ENCODE results near the gene MATK. TPM values are rescaled to one million over a fixed set of nuclear protein-coding genes. Genes with fewer than 3 reads are reported as not detected.
"Not testable (repeated sequence)": the region's sequence is repeated elsewhere in the genome, so short reads cannot be mapped to it uniquely, and the experiment has no call there.

MATK gene
- total RNA-seq, 4 donors from 2014 or later = 0.74 to 29.3 (median 3.3) TPM

DNA sequence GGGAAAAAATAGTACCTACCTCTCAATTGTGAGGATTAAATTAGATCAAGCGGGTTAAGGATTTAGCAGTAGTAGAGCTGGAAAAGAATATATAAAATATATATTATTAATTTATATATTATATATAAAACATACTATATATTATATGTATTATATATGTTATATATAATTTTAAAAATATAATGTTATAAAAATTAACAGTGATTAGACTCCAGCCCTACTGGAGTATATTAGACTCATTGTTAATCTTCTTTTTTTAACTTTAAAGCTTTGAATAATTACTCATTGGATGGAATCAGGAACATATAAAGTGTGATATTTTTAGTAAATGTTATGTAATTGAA lies 24.1 kb downstream of the MATK start:
- ATAC-seq (ENCODE audit: low FRiP score) (no peak), DNase-seq (ENCODE audit: low spot score) (no peak)
- TF ChIP-seq, protein P1, sequence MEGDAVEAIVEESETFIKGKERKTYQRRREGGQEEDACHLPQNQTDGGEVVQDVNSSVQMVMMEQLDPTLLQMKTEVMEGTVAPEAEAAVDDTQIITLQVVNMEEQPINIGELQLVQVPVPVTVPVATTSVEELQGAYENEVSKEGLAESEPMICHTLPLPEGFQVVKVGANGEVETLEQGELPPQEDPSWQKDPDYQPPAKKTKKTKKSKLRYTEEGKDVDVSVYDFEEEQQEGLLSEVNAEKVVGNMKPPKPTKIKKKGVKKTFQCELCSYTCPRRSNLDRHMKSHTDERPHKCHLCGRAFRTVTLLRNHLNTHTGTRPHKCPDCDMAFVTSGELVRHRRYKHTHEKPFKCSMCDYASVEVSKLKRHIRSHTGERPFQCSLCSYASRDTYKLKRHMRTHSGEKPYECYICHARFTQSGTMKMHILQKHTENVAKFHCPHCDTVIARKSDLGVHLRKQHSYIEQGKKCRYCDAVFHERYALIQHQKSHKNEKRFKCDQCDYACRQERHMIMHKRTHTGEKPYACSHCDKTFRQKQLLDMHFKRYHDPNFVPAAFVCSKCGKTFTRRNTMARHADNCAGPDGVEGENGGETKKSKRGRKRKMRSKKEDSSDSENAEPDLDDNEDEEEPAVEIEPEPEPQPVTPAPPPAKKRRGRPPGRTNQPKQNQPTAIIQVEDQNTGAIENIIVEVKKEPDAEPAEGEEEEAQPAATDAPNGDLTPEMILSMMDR (IDR thresholded peaks at IDR 0.05) = no peak

GRCh38 chr19:3761382-3762129 lies 24.6 kb downstream of the MATK start, which contains the start of gene APBA3:
Gene APBA3 (minus strand): TSS chr19:3761692. CDS start chr19:3760264, 1,428 bp downstream.
- DNase-seq (ENCODE audit: low spot score) = peak; percentile 88
- TF ChIP-seq, protein P1 (IDR thresholded peaks at IDR 0.05) = peak in 1 of 3 donors; percentile 12
- ATAC-seq (ENCODE audit: low FRiP score) = peak; percentile 68

DNA sequence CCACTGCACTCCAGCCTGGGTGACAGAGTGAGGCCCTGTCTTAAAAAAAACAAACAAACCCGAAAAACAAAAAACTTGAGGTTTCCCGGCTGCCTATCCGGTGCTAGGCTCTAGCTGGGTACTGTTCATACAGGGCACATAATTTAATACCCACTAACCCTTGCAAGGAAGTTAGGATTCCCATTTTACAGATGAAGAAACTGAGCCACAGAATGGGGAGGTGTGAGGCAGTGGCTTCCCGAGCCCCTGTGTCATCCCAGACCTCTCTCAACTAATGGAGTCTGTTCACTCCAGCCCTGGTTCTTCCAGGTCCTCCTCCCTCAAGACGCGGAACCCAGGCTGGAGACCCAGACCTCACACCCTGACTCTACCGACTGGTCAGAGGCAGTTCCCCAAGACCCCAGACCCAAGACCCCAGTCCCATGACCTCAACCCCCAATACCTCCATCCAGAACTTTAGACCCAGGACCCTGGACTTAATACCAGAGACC lies 25.3 kb downstream of the MATK start:
- DNase-seq (ENCODE audit: low spot score) (no peak), ATAC-seq (ENCODE audit: low FRiP score) (no peak)
- TF ChIP-seq, protein P1 (IDR thresholded peaks at IDR 0.05) = no peak

DNA sequence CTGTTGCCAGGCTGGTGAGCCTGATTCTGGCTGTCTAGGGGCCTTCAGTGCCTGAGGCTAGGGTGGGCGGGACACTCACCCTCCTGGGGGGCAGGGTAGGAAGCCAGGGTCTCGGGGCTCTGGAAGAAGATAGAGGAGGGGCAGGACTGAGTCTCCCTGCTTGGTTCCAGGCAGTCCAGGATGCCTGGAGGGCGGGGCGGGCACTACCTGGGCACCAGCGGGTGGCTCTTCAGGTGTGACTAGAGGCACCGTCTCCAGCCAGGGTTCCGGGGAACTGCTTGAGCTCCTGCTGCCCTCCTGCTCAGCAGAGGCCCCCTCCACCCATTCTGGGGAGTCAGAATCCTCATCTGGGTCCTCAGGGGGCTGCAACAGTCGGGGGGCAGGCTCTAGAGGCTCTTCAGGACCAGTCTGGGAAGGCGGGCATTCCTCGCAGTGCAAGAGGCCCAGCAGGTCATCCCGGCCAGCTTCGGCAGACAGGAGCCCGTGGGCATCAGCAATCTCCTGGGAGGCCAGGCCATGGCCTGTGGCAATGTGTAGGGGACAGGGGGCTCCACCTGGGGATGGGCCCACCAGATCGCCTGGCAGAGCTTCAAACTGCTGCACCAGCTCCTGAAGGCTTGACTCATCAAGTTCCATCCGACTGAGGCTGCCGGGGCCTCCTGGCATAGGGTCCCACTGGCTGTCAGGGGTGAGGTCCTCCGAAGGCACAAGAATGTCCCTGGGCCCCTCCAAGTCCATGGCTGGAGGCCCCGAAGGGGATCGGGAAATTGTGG lies 26.5 kb downstream of the MATK start:
- TF ChIP-seq, protein P1 (IDR thresholded peaks at IDR 0.05) = no peak
- DNase-seq (ENCODE audit: low spot score) = no peak

DNA sequence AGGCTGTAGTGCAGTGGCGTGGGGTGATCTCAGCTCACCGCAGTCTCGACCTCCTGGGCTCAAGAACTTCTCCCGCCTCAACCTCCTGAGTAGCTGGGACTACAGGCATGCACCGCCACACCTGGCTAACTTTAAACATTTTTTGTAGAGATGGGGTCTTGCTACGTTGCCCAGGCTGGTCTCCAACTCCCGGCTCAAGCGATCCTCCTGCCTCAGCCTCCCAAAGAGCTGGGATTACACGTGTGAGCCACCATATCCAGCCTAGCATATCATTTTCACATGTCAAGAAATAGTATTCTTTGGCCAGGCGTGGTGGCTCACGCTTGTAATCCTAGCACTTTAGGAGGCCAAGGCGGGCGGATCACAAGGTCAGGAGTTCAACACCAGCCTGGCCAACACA lies 27.9 kb downstream of the MATK start:
- DNase-seq (ENCODE audit: low spot score) = not testable (repeated sequence)

More for the DNA sequence above, 26.5 kb downstream of the MATK start:
- no peak for ATAC-seq (ENCODE audit: low FRiP score)

GRCh38 chr19:3757705-3758104 lies 28.5 kb downstream of the MATK start:
- not testable (repeated sequence) for ATAC-seq (ENCODE audit: low FRiP score); DNase-seq (ENCODE audit: low spot score)

More for the DNA sequence above, 27.9 kb downstream of the MATK start:
- ATAC-seq (ENCODE audit: low FRiP score) = not testable (repeated sequence)

DNA sequence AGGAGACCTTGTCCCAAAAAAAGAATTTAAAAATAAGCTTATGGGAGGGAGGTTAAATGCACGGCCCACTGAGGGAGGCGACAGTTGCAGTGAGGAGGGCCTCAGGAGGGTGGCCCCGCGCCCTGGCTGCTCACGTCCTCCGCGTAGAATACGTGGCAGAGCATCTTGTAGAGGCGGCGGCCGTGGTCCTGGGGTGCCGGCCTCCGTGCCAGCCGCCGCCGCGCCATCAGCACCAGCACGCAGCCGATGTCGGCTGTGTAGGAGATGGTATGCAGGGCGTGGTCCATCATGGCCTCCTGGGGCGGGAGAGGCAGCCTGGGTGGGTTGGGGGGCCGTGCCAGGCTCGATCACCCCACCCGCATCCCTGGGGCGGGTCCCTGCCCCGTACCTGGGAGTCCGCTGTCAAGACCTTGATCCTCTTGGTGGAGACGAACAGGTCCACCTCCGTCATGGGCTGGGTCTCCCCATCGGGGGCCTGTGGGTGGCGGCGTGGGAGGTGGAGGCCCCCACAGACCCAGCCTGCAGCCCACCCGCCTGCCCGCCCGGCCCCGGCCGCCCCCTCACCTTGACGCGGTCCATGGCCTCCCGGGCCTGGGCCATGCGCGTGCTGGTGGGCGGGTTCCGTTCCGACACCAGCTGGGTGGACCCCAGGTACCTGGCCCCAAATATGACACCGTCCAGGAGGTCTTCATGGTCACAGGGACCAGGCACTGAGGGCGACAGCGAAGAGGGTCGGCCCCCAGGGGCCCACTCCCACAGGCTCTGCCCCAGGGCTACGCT lies 32.4 kb downstream of the MATK start:
- DNase-seq (ENCODE audit: low spot score) = no peak
- TF ChIP-seq, protein P1 (IDR thresholded peaks at IDR 0.05) = no peak
- ATAC-seq (ENCODE audit: low FRiP score) = no peak

Data from omental fat pad (tissue), 4 donors.